K562 (cell line): ENCODE data around the gene KRTCAP2. TPM values are rescaled to one million over a fixed set of nuclear protein-coding genes. Genes with fewer than 3 reads are reported as not detected.

Source experiments
- ETV5 ChIP-seq: sonication (generic); formaldehyde crosslinking; IDR thresholded peaks from 2 replicates; pipeline ENCODE4 v1.4.0; 2020; ENCODE audit warnings: low read depth, mild to moderate bottlenecking, missing genetic modification reagents
- FOSL1 ChIP-seq: fragments of 200-800 bp; sonication (Bioruptor generic); conservative IDR thresholded peaks from 2 replicates; pipeline ENCODE4 v1.6.1; 2016; ENCODE audit warnings: missing genetic modification characterization, missing compliant biosample characterization
- FOXA1 ChIP-seq: fragments of 450-650 bp; IDR thresholded peaks from 2 replicates; pipeline ENCODE4 v1.6.1; 2016; ENCODE audit warnings: mild to moderate bottlenecking, borderline replicate concordance
- NFRKB ChIP-seq: fragments of 450-650 bp; IDR thresholded peaks from 2 replicates; pipeline ENCODE4 v1.6.1; 2016; ENCODE audit warnings: low read depth
- SUPT5H ChIP-seq: fragments of 450-650 bp; IDR thresholded peaks from 2 replicates; pipeline ENCODE4 v1.6.1; 2016
- polyA plus RNA-seq, 8 experiments: library from polyadenylated mRNA; depleted of rRNA in 4 of 8; stranded (reverse) in 5 of 8; unstranded in 3 of 8; fragments of >200 nt; fragmentation: Nextera tagmentation in 2 of 8; fragmentation: Illumina TruSeq in 1 of 8; extraction: Ambion mirVana in 2 of 8; extraction: Trizol in 1 of 8; gene quantifications; 2 replicates each; pipeline versions ENCODE4 v1.2.1 to v1.2.3, GENCODE V29; 2011 to 2014; ENCODE audit warnings: inconsistent platforms in 1 of 8, missing spikeins in 1 of 8
- total RNA-seq, 7 experiments: library from RNA; depleted of rRNA in 6 of 7; stranded (reverse); fragments of >200 nt in 6 of 7; fragmentation: Illumina TruSeq in 2 of 7; extraction: Trizol in 2 of 7; gene quantifications; 2 replicates each; pipeline versions ENCODE4 v1.2.1 to v1.2.3, GENCODE V29; 2011 to 2021; ENCODE audit warnings: low replicate concordance in 1 of 7
- TF ChIP-seq, protein P1 (sequence below), 2 experiments: fragments of 200-800 bp in 1 of 2; sonication (Bioruptor generic) in 1 of 2; sonication (generic) in 1 of 2; formaldehyde crosslinking in 1 of 2; IDR thresholded peaks in 1 of 2; conservative IDR thresholded peaks in 1 of 2; 2 replicates each; pipeline versions ENCODE4 v1.5.0 to v1.6.1; 2016 to 2020; ENCODE audit warnings: missing compliant biosample characterization in 1 of 2, missing genetic modification characterization in 1 of 2, missing genetic modification reagents in 1 of 2
- TF ChIP-seq, protein P2 (sequence below), 2 experiments: fragments of 450-650 bp; formaldehyde crosslinking in 1 of 2; IDR thresholded peaks; 2 replicates each; pipeline versions ENCODE4 v1.4.0 to v1.6.1; 2014 to 2020; ENCODE audit warnings: mild to moderate bottlenecking in 2 of 2, borderline replicate concordance in 1 of 2, low read depth in 1 of 2

The KRTCAP2 gene
- total and polyA plus RNA-seq, 9 of the 15 experiments (the other 6 are each of a cell fraction or from before 2014, with no cell fraction given), result 126 to 436 (median 244) TPM

GRCh38 chr1:155135415-155136028, 37.6 kb downstream of the KRTCAP2 start, which contains the start of gene SLC50A1 (continued):
- TF ChIP-seq SUPT5H (peak; percentile 91), NFRKB (peak; percentile 85), ETV5 (peak; percentile 87), FOXA1 (no peak), FOSL1 (tag) (peak; percentile 70)
- TF ChIP-seq, protein P1, sequence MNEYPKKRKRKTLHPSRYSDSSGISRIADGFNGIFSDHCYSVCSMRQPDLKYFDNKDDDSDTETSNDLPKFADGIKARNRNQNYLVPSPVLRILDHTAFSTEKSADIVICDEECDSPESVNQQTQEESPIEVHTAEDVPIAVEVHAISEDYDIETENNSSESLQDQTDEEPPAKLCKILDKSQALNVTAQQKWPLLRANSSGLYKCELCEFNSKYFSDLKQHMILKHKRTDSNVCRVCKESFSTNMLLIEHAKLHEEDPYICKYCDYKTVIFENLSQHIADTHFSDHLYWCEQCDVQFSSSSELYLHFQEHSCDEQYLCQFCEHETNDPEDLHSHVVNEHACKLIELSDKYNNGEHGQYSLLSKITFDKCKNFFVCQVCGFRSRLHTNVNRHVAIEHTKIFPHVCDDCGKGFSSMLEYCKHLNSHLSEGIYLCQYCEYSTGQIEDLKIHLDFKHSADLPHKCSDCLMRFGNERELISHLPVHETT (CRISPR knock-in tag; conservative IDR thresholded peaks at IDR 0.05 in 1 of 2, IDR thresholded peaks at IDR 0.05 in 1 of 2), result peak in 1 of 2 experiments; percentile 77; a peak in 2 of 4 replicates
- TF ChIP-seq, protein P2, sequence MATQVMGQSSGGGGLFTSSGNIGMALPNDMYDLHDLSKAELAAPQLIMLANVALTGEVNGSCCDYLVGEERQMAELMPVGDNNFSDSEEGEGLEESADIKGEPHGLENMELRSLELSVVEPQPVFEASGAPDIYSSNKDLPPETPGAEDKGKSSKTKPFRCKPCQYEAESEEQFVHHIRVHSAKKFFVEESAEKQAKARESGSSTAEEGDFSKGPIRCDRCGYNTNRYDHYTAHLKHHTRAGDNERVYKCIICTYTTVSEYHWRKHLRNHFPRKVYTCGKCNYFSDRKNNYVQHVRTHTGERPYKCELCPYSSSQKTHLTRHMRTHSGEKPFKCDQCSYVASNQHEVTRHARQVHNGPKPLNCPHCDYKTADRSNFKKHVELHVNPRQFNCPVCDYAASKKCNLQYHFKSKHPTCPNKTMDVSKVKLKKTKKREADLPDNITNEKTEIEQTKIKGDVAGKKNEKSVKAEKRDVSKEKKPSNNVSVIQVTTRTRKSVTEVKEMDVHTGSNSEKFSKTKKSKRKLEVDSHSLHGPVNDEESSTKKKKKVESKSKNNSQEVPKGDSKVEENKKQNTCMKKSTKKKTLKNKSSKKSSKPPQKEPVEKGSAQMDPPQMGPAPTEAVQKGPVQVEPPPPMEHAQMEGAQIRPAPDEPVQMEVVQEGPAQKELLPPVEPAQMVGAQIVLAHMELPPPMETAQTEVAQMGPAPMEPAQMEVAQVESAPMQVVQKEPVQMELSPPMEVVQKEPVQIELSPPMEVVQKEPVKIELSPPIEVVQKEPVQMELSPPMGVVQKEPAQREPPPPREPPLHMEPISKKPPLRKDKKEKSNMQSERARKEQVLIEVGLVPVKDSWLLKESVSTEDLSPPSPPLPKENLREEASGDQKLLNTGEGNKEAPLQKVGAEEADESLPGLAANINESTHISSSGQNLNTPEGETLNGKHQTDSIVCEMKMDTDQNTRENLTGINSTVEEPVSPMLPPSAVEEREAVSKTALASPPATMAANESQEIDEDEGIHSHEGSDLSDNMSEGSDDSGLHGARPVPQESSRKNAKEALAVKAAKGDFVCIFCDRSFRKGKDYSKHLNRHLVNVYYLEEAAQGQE (IDR thresholded peaks at IDR 0.05; ENCODE audit: borderline replicate concordance), result no peak
- TF ChIP-seq, protein P2 (CRISPR knock-in tag; IDR thresholded peaks at IDR 0.05; ENCODE audit: low read depth), result no peak; the same call in 1 of the 2 replicates
